Measurements from ENCODE around the gene SPEF2.

- TF ChIP-seq SRF (IDR thresholded peaks at IDR 0.05; ENCODE audit: low read depth, low read length): no peak
- TF ChIP-seq ZNF367 (CRISPR knock-in tag; IDR thresholded peaks at IDR 0.05; ENCODE audit: borderline replicate concordance): no peak
- TF ChIP-seq ZNF672 (CRISPR knock-in tag; IDR thresholded peaks at IDR 0.05): no peak
- no peak for TF ChIP-seq CBX5 (CRISPR knock-in tag; IDR thresholded peaks at IDR 0.05; ENCODE audit: borderline replicate concordance)
- no peak for TF ChIP-seq ERF (CRISPR knock-in tag; IDR thresholded peaks at IDR 0.05)
- TF ChIP-seq USF2 (IDR thresholded peaks at IDR 0.05; ENCODE audit: low read depth, low read length): no peak
- TF ChIP-seq USF2 (CRISPR knock-in tag; IDR thresholded peaks at IDR 0.05; ENCODE audit: borderline replicate concordance): no peak
- TF ChIP-seq ZBTB40 (IDR thresholded peaks at IDR 0.05): no peak
- no peak for TF ChIP-seq ZBTB40 (CRISPR knock-in tag; IDR thresholded peaks at IDR 0.05)
- no peak for TF ChIP-seq FOXK1 (CRISPR knock-in tag; IDR thresholded peaks at IDR 0.05; ENCODE audit: borderline replicate concordance, low read depth)
- no peak for TF ChIP-seq MXD3 (CRISPR knock-in tag; IDR thresholded peaks at IDR 0.05)
- no peak for TF ChIP-seq POGK (CRISPR knock-in tag; conservative IDR thresholded peaks at IDR 0.05)
These were observed 33.5 kb downstream of the SPEF2 start for GRCh38 chr5:35651002-35651756.
